ENCODE measurements around the gene ERMARD. TPM values are rescaled to one million over a fixed set of nuclear protein-coding genes. Genes with fewer than 3 reads are reported as not detected.
"Not testable (repeated sequence)": the region's sequence is repeated elsewhere in the genome, so short reads cannot be mapped to it uniquely, and the experiment has no call there.

ERMARD gene
- total RNA-seq, 1 donor from 2014 or later: 11.3 TPM

DNA sequence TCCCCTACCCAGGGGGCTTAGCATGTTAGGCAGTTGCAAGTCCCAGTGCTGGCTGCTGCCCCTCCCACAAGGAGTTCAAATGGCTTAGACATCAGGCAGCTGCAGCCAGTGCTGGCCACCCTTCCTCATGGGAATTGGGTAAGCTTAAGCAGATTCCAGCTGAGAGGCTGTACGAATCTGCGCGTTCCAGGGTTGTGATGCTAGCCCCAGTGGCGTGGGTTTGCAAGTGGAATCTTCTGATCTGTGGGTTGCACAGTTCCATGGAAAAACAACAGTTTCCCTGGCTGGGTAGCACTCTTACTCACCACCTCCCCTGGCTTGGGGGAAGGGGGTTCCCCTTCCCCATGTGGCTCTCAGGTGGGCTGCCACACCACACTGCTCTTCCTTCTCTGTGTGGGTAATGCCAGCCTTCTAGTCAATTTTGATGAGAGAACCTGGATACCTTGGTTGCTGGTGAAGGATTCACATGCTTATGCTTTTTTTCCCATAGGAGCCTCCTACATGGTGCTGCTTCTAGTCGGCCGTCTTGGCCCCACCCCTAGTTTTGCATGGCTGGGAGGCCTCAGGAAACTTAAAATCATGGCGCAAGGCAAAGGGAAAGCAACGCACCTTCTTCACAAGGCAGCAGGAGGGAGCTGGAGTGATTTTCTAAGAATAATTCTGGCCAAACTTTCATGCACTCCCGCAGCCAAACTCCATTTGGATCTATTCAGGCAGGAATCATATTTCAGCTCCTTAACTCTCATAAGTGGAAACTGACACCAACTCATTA is 13.0 kb upstream of the ERMARD start:
- no peak for DNase-seq (ENCODE audit: low read depth in 2 of 2)

DNA sequence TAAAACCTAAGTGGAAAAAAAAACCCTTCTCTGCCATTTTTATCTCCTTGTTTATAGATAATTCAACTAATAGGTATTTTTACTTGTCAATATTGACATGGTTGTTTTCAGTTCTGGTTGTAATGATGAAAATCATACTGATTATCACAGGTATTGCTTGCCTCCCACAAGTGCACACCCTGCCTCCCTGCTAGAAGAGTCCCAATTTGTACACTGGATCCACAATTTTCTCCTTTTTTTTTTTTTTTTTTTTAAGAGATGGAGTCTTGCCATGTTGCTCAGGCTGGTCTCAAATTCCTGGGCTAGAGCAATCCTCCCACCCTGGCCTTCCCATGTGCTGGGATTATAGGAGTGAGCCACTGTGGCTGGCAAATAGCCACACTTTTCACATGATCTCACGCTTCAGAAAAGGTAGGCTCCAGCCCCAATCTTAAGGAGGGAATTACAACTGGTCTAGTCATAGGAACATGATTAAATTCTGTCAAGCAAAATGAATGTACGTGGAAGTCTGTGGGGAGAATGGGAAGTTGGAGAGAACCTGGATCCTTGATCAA is 12.4 kb upstream of the ERMARD start:
- DNase-seq (ENCODE audit: low read depth in 2 of 2): no peak

DNA sequence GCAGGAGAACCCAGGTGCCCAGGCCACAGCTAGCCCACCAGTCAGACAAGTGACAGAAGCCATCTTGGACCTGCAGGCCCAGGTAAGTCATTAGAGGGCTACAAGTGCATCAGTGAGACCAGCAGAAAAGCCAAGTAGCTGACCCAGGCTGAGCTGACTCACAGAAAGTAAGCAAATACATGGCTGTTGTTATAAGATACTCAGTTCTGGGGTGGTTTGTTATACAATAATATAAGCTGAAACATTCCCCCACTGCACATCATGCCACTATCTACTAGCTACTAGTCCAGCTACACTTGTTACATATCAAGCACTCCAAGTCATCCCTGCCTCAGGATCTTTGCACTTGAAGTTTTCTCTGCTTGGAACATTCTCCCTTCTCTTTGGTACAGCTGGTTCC is 10.1 kb upstream of the ERMARD start:
- no peak for DNase-seq (ENCODE audit: low read depth in 2 of 2)

DNA sequence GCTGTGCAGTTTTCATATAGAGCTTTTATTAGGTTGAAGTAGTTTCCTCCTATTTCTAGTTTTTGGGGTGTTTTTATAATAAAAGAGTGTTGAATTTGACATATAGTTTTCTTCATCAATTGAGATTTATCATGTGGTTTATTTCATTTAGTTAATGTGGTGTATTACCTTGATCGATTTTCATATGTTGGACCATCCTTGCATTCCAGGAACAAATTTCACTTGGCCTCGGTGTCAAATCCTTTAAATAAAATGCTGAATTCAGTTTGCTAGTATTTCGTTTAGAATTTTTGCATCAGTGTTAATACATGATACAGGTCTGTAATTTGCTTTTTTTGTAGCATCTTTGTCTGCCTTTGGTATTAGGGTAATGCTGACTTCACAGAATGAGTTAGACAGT is 6.0 kb upstream of the ERMARD start:
- DNase-seq (ENCODE audit: low read depth in 2 of 2): no peak

DNA sequence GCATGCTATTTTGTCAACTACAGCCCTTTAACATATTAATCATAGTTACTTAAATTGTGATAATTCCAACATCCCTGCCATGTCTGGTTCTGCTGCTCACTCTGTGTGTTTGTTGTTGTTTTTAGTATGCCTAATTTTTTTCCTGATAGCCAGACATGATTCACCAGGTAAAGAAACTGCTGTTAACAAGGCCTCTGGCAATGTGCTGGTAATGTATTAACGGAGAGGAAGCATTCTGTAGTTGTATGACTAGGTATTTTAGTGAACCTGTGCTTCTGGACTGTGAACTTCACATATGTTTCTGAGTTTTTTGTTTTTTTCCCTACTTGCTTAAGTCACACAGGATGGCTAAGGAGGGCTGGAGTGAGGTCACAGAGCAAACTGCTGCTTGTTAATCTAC is 4.9 kb upstream of the ERMARD start:
- DNase-seq (ENCODE audit: low read depth in 2 of 2): no peak

DNA sequence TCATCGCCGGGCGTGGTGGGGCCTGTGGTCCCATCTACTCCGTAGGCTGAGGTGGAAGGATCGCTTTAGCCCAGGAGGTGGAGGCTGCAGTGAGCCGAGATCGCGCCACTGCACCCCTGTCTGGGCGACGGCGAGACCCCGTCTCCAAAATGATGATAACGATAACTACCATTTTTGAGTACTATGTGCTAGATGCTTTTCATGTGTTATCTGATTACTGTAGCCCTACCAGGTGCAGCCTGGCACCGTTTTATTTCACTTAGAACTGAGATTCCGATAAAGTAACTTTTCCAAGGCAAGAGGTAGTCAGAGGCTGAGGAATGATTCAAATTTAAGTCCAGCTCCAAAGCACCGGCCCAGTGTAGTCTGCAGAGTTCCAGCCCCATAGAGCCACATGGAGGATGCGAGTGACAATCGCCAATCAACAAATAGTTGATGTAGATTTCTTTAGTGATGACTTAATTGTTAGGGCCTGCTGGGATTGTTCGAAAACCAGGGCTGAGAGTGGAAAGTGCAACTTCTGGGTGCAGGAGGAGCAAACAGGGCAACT is 727 bp downstream of the ERMARD start:
- peak in 1 of 2 donors; percentile 18 for DNase-seq (ENCODE audit: low read depth in 2 of 2)

DNA sequence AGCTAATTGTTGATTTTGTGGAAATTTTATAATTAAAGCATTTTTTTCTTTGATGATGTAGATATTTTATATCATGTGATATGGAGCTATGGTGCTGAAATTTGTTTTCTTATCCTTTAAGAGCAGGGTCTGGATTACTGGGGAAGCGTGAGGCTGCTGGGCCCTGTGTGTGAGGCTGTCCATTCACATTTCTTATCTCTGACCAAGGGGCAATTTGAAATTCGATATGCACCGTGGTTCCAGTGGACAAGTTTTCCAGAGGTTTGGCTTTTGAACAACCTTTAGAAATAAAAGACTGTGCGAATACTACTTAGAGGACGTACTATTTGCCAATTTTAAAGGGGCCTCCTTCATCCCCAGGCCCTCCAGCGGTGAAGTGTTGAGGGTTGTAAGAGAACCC is 3.7 kb downstream of the ERMARD start:
- DNase-seq (ENCODE audit: low read depth in 2 of 2): no peak

DNA sequence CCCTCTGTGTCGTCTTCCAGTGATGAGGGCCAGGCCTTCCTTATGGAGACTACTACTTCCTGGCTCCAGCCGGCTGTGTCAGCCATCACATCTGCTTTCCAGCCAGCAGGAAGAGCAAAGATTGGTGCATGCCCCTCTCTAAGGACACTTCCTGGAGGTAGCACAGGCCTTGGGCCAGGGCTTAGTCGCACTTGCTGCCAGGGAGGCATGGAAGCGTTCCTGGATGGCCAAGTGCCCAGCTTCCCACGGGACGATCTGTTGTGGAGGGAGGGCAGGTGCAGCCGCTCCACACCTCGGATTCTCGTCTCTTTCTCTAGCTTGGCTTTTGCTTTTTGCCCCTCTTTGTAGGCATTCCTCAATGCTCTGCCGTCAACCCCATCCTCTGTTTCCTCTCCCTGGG is 11.9 kb downstream of the ERMARD start:
- DNase-seq (ENCODE audit: low read depth in 2 of 2): no peak

DNA sequence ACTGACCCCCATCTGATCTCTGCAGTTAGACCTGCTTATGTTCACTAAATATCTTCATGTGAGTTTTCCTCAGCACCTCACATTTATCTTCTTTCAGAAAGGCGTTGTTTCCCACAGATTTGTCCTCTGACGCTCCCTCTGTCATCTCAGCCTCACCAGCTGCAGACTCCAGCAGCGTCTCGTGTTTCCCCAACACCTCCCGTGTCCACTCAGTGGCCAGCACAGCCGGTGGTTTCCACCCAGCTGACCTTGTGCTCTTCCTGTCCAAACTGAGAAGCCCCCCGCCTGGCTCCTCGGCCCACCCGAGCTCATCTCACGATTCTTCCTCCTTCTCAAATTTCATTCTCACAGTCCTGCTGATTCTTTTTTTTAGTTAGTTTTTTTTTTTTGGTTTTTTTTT is 12.5 kb downstream of the ERMARD start:
- DNase-seq (ENCODE audit: low read depth in 2 of 2): no peak

DNA sequence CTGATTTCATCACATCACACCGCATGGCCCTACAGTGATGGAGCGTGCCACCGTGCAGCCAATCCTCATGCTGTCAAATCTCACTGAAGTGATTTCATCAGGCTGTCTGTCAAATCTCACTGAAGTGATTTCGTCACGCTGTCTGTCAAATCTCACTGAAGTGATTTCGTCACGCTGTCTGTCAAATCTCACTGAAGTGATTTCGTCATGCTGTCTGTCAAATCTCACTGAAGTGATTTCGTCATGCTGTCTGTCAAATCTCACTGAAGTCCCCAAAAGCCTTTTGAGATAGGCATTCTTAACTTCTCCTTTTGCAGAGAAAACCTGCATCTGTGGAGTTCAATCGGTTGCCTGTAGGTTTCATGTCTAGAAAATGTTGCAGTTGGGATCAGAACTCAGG is 14.4 kb downstream of the ERMARD start:
- DNase-seq (ENCODE audit: low read depth in 2 of 2): not testable (repeated sequence)

DNA sequence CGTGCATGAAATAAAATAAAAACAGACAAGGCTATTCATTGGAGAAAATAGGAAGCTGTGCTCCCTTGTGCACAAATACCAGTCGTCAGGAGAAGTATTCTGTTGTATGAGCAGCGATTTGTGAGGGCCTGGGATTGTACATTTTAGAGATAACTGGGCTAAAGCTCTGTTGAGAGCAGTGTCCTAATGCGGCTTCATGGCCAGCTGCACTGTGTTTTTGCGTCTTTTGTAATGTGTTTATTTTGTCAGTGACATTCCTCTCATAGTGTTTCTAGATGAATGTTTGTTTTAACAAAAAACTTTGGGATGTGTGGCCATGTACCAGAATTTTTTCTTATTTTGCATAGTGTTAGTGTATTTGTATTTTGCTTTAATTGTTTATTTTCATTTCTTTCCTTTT is 14.8 kb downstream of the ERMARD start:
- no peak for DNase-seq (ENCODE audit: low read depth in 2 of 2)

DNA sequence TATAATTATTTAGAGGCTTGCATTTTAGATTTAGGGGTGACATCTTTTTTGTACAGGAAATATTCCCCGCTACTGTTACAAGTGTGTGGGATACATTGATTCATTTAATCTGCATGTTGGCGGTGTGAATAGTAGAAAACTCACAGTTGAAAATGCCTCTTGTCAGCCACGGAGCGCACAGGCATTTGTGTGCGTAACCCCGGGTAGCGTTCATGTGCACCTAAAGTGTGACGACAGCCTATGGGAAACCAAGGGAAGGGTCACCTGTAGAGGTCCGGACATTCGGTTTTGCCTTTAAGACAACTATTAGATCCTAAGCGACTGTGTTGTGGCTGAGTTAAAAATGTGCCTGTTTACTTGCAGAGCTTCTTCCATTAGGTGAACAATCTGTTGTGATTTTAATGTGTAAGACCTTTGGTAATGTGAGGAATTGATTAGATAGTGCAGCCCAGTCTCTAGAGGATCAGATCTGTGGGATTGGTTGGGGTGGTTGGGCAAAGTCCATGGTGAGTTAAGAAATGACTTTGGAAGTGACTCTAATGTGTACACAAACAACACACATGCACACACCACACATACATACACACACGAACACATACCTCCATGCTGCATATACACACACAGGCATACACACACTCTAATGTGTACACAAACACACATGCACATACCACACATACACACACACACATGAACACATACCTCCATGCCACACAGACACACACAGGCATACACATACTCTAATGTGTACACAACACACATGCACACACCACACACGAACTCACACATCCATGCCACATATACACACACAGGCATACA is 15.7 kb downstream of the ERMARD start:
- DNase-seq (ENCODE audit: low read depth in 2 of 2): no peak

DNA sequence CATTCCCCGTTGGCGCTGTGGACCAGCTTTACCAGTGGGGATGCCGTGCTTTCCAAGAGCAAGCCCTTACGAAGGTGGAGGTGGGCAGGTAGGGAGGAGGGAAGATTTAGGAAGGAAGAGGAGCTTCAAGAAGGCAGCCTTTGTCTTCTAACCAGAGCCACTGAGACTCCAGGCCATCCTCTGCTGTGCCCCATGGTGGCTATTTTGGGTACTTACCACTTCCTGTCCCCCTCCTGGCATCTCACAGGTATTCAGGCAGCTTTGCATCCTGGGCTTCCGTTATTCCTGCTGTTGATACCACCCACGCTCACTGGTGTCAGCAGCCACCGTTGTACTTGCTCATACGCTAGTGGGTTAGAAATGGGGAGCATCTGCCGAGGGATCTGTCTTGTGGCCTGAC is 22.9 kb downstream of the ERMARD start:
- DNase-seq (ENCODE audit: low read depth in 2 of 2): no peak

DNA sequence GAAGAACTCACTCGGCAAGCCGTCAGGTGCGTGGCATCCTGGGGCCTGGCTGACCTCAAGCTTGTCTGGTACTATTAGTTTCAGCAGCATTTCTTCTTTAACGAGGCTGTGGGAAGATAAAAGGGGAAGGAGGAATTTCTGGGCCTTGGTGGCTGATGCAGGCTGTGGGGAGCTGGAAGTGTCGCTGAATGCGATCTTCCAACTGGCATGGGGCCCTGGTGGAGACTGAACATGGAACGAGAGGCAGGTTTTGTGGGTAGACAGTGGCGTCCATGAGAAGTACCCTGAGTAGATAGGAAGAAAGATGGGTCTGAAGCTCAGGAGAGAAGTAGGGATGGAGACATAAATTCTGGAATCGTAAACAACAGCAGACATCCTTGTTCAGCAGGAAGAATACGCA is 23.9 kb downstream of the ERMARD start:
- no peak for DNase-seq (ENCODE audit: low read depth in 2 of 2)

DNA sequence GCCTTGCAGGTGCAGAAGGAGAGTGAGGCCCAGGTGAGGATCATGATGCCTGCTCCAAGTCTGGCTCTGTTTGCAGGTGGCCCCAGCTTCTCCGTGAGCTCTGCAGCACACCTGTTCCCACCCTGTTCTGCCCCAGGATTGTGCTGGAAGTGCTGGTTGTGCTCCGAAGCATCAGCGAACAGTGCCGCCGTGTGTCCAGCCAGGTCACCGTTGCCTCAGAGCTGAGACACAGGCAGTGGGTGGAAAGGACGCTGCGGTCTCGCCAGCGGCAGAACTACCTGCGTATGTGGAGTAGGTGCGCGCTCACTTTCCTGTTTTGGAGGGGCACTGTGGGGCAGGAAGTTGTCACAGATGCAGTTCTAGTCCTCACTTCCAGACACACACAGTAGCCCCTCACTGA is 25.0 kb downstream of the ERMARD start:
- DNase-seq (ENCODE audit: low read depth in 2 of 2): no peak

DNA sequence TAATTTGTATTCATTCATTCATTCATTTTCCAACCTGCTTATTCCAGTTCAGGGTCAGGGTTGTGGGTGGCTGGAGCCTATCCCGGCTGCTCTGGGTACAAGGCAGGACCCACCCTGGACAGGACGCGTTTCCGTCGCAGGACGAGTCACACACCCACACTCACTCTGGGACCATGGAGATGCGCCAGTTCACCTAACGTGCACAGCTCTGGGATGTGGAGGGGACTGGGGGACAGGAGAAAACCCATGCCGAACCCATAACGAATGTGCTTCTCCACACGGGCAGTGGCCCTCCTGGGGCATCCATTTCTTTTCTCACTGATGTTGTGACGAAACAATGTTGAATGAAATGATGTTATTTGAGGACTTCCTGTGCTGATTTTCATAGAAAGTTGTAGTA is 26.5 kb downstream of the ERMARD start:
- no peak for DNase-seq (ENCODE audit: low read depth in 2 of 2)

DNA sequence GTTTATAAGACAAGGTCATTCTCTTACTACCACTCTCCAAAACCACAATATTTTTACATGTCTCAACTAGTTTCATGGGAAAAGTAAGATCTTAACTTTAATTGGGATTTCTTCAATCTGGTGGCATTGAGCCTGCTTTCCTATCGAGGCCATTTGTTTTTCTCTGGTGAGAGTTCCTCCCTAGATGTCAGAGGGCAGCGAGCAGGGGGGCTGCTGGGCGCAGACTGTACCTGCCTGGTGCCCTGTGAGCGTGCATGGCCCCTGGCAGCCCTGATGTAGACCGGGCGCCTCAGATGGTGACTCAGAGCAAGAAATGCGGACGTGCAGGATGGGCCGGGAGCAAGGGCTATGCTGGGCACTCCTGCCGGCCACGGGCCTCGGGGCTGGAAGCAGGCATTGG is 27.2 kb downstream of the ERMARD start:
- DNase-seq (ENCODE audit: low read depth in 2 of 2): peak in 1 of 2 donors; percentile 15

DNA sequence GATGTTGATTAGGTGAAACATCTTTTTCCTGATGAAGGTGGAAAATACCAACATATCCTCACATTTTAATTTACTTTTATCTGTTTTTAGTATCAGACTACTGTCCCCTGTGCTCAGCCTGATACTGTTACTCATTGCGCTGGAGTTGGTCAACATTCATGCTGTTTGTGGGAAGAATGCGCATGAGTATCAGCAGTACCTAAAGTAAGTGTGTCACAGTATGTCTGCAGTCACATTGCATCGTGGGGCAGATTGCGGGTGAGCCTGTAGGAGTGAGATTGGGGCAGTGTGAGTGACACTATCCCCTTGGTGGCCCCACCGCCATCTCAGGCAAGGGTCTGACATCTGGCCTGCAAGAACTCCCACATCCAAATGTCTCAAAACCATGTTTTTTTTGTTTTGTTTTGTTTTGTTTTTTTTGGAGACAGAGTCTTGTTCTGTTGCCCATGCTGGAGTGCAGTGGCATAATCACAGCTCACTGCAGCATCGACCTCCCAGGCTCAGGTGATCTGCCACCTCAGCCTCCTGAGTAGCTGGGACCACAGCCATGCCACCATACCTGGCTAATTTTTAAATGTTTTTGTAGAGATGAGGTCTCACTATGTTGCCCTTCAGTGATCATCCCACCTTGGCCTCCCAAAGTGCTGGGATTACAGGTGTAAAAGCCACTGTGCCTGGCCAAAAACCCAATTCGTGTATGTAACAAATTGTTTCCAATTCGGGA is 27.8 kb downstream of the ERMARD start:
- DNase-seq (ENCODE audit: low read depth in 2 of 2): no peak

DNA sequence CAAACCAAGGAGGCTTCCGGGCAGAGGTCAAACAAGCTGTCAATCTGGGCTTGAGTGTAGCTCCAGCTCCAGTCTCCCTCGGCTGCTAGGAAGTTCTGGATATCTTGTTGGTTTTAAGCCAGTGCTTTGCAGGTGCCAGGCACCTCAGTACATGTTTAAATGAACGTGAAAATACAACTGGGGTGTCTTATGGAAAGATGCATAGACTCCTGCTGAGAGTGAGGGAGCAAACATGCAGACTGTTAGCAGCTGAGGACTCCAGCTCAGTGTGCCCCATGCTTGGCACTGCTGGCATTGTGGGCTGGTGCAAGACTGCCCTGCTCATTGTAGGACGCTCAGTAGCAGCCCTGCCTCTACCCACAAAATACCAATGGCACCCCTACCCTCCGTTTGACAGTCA is 28.5 kb downstream of the ERMARD start:
- no peak for DNase-seq (ENCODE audit: low read depth in 2 of 2)

DNA sequence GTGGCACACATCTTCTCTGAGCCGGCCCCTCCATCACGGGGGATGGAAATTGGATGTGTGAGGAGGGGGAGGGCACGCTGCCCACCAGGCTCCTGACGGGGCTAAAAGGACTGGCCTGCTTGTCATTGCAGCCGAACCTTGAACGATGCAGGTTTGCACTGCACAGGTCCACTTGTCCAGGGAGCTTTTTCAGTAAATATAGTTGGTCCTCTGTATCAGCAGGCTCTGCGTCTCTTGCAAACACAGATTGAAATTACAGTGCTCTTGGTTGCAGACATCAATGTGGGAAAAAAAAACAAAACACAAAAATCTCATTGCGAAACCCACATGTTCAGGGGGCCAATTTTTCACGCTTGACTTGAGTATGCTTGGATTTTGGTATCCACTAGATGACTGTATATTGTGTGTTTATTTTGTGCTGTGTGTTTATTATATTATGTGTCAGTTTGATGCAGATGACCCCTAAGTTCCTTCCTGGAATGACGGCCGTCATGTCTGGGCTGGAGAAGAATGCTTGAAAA is 29.2 kb downstream of the ERMARD start:
- DNase-seq (ENCODE audit: low read depth in 2 of 2): peak; percentile 17 to 64

DNA sequence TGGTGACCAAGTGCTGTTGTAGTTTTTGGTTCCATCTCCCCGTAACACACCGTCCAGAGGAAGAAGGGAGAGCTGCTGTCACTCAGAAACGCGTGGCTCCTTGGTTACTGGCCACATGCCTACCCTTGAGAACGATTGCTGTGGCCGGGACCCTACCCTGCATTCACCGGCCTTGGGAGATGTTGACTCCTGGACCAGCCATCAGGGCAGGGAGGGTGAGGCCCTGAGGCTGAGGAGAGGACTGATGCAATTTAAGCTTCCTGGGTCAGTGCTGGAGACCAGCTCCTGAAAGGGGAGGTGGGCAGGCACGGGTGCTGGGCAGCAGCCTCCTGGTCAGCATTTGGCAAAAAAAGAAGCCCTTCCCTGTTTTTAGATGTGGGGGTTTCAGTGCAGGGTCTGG is 31.5 kb downstream of the ERMARD start:
- DNase-seq (ENCODE audit: low read depth in 2 of 2): no peak

DNA sequence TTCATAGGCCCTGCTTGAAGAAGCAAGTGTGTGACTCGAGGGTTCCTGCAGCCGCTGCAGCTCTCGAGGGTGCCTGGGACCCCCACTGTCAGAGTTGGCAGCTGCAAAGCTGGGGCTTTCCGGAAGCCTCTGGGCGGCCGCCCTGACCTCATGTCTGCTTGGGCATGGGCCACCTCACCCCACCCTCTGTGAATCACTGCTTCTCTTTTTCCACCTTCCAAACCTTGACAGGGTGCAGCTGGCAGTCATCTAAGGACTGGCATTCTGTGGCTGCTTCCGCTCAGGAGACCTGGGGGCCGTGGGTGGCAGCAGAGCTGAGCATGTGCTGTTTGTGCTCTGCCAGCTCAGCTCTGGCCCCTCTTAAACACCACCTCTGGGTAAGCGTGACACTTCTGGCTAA is 32.0 kb downstream of the ERMARD start:
- no peak for DNase-seq (ENCODE audit: low read depth in 2 of 2)

All from lung microvascular endothelial cell (primary cell).